NCI-H1105 treated with DMSO at 0.1 percent for 48 hours (cell line): ENCODE data around the gene MB.

Experiments used
- DNase-seq: peaks from one replicate; lab custom pipeline; 2025; lab: John Stamatoyannopoulos, UW

The MB gene

DNA sequence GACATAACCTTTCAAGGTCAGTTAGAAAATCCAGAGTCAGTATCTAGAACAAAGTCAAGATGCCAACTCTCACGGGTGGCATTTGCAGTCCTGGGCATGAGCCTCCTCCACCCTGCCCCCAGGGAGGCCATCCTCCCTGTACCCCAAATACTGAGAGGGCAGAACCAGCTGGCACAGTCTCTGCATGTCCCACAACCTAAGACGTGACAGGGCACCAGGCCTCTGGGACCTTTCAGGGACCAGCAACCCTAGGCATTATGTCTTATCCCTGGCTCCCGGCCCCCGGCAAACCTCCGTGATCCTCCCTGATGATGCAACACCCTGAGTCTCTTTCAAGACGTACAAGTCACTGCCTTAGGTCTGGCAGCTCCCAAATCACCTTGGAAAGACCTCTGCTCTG lies 2.0 kb downstream of the MB start:
- DNase-seq = no peak

DNA sequence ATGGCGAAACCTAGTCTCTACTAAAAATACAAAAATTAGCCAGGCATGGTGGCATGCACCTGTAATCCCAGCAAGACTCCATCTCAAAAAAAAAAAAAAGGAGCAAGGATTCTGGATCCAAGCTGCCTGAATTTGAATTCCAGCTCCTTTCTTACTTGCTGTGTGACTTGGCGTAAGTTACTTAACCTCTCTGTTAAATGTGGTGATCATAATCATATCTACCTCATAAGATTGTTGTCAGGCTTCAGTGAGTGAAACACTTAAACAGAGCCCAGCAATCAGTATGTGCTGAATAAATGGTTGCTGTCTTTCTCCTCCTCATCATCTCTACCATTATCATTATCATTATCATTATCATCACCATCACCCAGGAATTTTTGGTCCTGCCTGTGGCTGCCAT lies 2.7 kb downstream of the MB start:
- DNase-seq = no peak

GRCh38 chr22:35612903-35613302 lies 4.2 kb downstream of the MB start:
- no peak for DNase-seq

GRCh38 chr22:35611891-35612576 lies 5.1 kb downstream of the MB start:
- no peak for DNase-seq

DNA sequence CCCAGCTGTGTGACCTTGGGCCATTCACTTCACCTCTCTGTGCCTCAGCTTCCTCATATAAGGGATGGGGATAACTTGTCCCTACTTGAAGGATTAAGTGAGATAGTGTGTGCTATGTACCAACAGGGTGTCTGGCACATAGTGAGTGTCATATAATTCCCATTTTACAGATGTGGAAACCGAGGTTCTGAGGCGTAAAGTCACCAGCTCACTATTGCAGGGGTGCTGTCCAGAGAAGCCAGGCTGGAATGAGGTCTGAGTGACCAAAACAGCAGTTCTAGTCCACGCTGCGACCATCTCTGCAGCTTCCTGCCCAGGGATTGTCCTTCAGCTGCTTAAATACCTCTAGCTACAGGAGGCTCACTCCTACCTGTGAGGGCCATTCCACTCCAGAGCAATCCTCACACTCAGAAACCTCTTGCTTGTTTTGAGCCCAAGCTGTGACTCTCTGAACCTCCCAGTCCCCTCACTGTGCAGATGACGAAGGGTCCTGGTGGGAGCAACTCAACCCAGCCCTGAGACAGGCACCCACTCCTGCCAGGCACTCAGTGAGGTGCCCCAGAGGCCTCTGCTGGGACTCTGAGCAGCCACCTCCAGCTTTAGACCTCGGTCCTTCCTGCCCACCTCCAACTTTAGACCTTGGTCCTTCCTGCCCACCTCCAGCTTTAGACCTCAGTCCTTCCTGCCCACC lies 5.8 kb downstream of the MB start:
- DNase-seq = no peak

GRCh38 chr22:35610741-35611140 lies 6.4 kb downstream of the MB start:
- DNase-seq = no peak

- no peak for DNase-seq
Observed at GRCh38 chr22:35609761-35610160, 7.4 kb downstream of the MB start.

DNA sequence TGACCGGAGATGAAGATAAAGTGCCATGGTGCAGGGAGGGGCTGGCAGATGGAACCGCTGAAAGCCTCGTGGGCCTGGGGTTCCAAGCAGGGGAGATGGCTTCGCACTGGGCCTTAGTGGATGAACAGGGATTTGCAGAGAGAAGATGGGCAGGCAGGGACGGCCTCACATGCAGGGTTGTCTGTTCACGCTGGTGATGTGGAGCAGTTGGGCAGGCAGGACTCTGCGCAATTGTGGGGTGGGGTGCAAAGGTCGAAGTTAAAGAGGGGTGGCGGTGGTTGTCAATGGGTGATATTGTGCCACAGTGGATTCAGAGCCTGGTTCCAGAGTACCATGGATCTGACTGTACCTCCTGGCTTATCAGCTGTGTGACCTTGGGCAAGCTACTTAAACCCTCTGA lies 7.9 kb downstream of the MB start:
- no peak for DNase-seq

GRCh38 chr22:35608088-35608487 lies 9.0 kb downstream of the MB start:
- no peak for DNase-seq

GRCh38 chr22:35606916-35607315 lies 10.2 kb downstream of the MB start:
- no peak for DNase-seq

GRCh38 chr22:35605851-35606481 lies 11.2 kb downstream of the MB start:
- DNase-seq = no peak

- no peak for DNase-seq
Observed at GRCh38 chr22:35605369-35605680, 11.8 kb downstream of the MB start.

- no peak for DNase-seq
Observed at GRCh38 chr22:35604621-35605368, 12.3 kb downstream of the MB start.

DNA sequence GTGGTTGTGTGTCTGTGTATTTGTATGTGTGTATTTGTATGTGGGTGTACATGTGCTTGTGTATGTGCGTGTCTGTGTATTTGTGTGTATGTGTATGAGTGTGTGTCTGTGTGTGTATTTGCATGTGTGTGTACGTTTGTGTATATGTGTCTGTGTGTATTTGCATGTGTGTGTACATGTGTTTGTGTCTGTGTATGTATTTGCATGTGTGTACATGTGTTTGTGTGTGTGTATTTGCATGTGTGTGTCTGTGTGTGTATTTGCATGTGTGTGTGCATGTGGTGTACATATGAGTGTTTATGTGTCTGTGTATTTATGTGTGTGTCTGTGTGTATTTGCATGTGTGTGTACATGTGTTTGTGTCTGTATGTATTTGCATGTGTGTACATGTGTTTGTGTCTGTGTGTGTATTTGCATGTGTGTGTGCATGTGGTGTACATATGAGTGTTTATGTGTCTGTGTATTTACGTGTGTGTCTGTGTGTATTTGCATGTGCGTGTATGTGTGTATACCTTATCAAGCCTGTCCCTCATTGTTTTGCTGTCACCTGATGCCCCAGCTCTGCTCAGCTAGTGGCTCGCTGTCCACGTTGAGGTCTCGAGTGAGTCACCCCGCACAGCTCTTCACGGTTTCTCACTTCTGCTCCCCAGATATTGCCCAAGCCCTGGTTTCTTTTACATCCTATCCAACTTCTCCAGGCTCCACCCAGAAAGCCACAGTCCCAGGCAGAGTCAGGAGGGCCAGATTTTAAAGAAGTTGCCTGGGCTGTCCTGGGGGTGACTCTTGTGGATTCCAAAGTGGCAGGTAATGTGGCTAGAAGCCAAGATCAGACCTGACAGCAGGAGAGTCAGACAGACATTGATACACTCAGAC lies 15.2 kb downstream of the MB start:
- no peak for DNase-seq

- no peak for DNase-seq
Observed at GRCh38 chr22:35601013-35601580, 16.0 kb downstream of the MB start.

DNA sequence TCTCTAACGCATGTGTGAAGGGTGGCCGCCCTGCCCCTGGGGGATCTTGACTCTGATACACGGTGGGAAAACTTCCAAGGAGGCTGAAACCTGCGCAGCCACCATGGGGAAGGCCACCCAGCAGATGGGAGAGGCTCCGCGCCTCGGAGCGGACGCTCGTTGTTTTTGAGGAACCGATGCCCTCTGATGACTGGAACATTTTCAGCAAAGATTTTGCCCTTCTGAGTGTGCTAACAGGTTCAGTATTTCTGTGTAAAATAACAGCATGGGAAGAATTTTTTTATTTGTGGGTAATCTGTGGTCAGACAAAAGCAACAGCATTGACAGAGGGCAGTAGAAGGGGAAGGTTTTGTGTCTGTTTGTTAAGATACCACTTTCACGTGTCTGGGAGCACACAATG lies 16.7 kb downstream of the MB start:
- no peak for DNase-seq

DNA sequence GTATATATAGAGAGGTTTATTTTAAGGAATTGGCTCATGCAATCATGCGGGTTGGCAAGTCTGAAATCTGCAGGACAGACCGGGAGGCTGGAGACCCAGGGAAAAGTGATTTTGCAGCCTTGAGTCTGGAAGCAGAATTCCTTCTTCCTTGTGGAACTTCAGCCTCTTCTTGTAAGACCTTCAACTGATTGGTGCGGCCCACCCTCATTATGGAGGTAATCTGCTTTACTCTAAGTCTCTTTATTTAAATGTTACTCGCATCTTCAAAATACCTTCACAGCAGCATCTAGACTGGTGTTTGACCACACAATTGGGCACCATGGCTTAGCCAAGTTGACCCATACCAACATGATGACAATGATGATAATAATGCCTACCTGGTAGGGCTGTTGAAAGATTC lies 17.8 kb downstream of the MB start:
- no peak for DNase-seq

DNA sequence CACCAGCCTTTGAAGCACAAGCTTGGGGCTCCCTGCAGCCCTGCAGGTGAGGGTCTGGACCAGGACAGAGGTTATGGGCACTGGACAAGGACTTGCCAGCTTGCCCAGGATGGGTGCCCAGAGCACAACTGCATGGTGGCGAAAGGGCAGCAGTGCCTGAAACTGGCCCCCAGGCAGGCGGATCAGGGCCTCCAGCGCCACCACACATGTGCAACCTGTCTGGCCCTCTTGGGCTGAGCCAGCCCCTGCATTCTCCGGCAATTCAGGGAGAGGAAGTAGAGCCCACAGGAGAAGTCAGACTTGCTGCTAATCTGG lies 18.8 kb downstream of the MB start:
- DNase-seq = no peak

DNA sequence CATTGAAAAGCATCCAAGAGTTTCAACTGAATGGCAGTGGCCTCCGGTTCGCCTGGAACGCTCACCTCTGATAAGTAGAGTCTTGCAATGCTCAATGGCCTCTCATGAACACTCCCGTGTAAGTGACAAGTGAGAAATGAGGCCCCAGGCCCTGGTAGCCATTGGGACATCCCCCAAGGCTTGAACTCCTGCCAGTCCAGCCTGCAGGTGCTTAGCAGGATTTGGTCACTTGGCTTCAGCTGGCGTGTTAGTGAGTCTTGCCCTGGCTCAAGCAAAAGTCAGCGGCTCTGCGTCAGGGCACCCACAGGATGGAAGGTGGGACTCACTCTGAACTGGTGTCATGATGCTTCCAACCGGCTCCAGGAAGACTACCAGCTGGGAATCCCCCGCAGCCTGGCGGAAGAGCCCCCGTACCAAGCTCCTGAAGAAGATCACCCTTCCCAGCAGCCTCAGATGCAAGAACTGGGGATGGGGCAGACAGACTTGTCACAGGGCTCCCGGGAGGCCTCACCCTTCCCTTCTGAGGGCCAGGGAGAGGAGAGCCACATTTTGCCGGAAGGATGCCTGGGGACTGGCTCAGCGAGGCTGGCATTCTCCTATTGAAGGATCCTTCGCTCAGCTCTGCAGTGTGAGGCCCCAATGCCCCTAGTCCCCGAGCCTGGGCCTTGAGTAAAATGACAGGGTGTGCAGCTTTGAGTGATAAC lies 19.3 kb downstream of the MB start:
- no peak for DNase-seq

DNA sequence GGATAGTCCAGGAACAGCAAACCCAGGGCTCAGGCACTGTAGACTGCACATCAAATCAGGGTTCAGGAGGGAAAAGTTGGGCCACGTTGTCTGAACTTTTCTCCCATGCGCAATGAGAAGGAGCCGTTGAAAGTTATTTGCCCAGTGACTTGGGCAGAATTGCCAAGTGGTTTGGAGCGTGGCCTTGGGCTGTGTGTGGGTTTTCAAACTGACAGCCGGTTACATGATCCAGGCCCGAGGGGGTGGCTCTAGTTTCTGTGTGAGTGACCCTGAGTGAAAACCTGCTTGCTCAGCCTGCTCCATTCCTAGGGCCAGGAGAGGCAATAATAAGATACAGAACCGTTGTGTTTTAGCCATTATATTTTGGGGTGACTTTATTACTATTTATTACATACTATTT lies 20.3 kb downstream of the MB start:
- no peak for DNase-seq

DNA sequence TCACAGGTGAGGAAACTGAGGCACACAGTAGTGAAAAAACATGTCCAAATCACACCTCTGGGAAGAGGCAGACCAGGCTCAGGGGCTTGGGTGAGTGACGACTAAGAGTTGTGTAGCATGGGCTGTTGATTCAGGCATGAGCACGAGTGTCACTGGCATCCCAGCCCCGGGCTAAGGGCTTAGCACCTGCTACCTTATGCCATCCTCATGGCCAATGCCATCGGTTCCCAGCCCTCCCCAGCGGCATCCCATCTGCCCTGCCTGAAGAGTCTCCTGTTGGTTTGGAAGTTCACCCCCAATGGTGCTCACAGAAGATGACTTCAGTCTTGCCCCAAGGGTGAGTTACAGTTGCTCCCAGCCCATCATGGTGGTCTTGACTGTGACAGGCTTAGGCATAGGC lies 22.4 kb downstream of the MB start:
- no peak for DNase-seq
